IMR-90 (cell line): ENCODE measurements around the gene LTC4S. TPM values are rescaled to one million over a fixed set of nuclear protein-coding genes. Genes with fewer than 3 reads are reported as not detected.

Experiments
- ATAC-seq: fragments of 200-7000 bp; cut with Tn5 transposase; 2 replicates; pipeline ENCODE4 v1.9.1; 2020; ENCODE audit warnings: low read depth, mild to moderate bottlenecking, moderate library complexity
- BruUV-seq: library from RNA; stranded (reverse); fragments of 400-500 nt; replicated peaks from 2 replicates; lab custom pipeline; 2021; lab: Mats Ljungman, UMichigan
- CTCF ChIA-PET: fragments of 300-600 bp; formaldehyde crosslinking; extraction: SDS; loops from one replicate; lab custom pipeline; 2021; ENCODE audit warnings: antibody characterized with exemption; lab: Yijun Ruan, JAX
- POLR2A ChIA-PET: fragments of 300-600 bp; sonication (Branson Sonifier 250); formaldehyde crosslinking; loops from one replicate; lab custom pipeline; 2022; ENCODE audit warnings: antibody characterized with exemption; ENCODE audit not compliant: unreplicated experiment; lab: Charles Lee
- DNase-seq: peaks from one replicate; pipeline ENCODE4 v3.0.0; 2013
- H2AFZ ChIP-seq: replicated peaks from 2 replicates; pipeline ENCODE3; 2013; ENCODE audit warnings: low read length, mild to moderate bottlenecking; ENCODE audit not compliant: poor library complexity
- H2AK5ac ChIP-seq: 2 replicates; pipeline ENCODE4 v1.6.1; 2013; ENCODE audit warnings: low read depth, low read length, inconsistent platforms
- H2AK9ac ChIP-seq: replicated peaks from 2 replicates; pipeline ENCODE3; 2013; ENCODE audit warnings: mild to moderate bottlenecking, low read depth, low read length, moderate library complexity; ENCODE audit not compliant: poor library complexity
- H2BK120ac ChIP-seq: 2 replicates; pipeline ENCODE4 v1.6.1; 2013; ENCODE audit warnings: low read depth, low read length, inconsistent platforms
- H2BK15ac ChIP-seq: 3 replicates; pipeline ENCODE4 v1.6.1; 2013; ENCODE audit warnings: low read depth, low read length, inconsistent platforms
- H2BK20ac ChIP-seq: 2 replicates; pipeline ENCODE4 v1.6.1; 2013; ENCODE audit warnings: low read depth, mild to moderate bottlenecking, inconsistent platforms, low read length, moderate library complexity
- H2BK5ac ChIP-seq: 2 replicates; pipeline ENCODE4 v1.6.1; 2013; ENCODE audit warnings: mild to moderate bottlenecking, low read depth, low read length, inconsistent platforms; ENCODE audit not compliant: poor library complexity, severe bottlenecking
- H3K14ac ChIP-seq: replicated peaks from 2 replicates; pipeline ENCODE4 v1.6.1; 2013; ENCODE audit warnings: low read depth, low read length, inconsistent platforms
- H3K18ac ChIP-seq: 2 replicates; pipeline ENCODE4 v1.6.1; 2013; ENCODE audit warnings: low read depth, low read length, control low read depth
- H3K23ac ChIP-seq: 2 replicates; pipeline ENCODE4 v1.6.1; 2013; ENCODE audit warnings: low read depth, low read length, inconsistent platforms
- H3K27ac ChIP-seq: 2 replicates; pipeline ENCODE4 v1.5.1; 2013; ENCODE audit warnings: mild to moderate bottlenecking, control low read depth, low read length; ENCODE audit not compliant: insufficient read depth
- H3K27me3 ChIP-seq: 2 replicates; pipeline ENCODE4 v1.6.1; 2013; ENCODE audit warnings: low read length; ENCODE audit not compliant: control insufficient read depth, insufficient read depth
- H3K36me3 ChIP-seq: 2 replicates; pipeline ENCODE4 v1.6.1; 2013; ENCODE audit warnings: low read length, mixed read lengths; ENCODE audit not compliant: control insufficient read depth, insufficient read depth
- H3K4ac ChIP-seq: 2 replicates; pipeline ENCODE4 v1.6.1; 2013; ENCODE audit warnings: low read depth, low read length, inconsistent platforms
- H3K4me1 ChIP-seq: 2 replicates; pipeline ENCODE4 v1.6.1; 2013; ENCODE audit warnings: low read length, mixed read lengths; ENCODE audit not compliant: control insufficient read depth, insufficient read depth
- H3K4me2 ChIP-seq: 2 replicates; pipeline ENCODE4 v1.6.1; 2013; ENCODE audit warnings: low read depth, mild to moderate bottlenecking, control low read depth, low read length, moderate library complexity
- H3K4me3 ChIP-seq: 2 replicates; pipeline ENCODE4 v1.5.1; 2013; ENCODE audit warnings: low read depth, mild to moderate bottlenecking, control low read depth, low read length, moderate library complexity; ENCODE audit not compliant: insufficient read depth
- H3K56ac ChIP-seq: 2 replicates; pipeline ENCODE4 v1.6.1; 2013; ENCODE audit warnings: low read length, inconsistent platforms; ENCODE audit not compliant: insufficient read depth; ENCODE audit errors: extremely low read depth
- H3K79me1 ChIP-seq, 2 experiments: 2 replicates each; pipeline ENCODE4 v1.6.1; 2013; ENCODE audit warnings: low read length in 2 of 2, inconsistent platforms in 1 of 2, low read depth in 1 of 2
- H3K9ac ChIP-seq: 2 replicates; pipeline ENCODE4 v1.6.1; 2013; ENCODE audit warnings: low read depth, low read length, control low read depth
- H3K9me1 ChIP-seq: 2 replicates; pipeline ENCODE4 v1.6.1; 2013; ENCODE audit warnings: low read length, inconsistent platforms; ENCODE audit not compliant: insufficient read depth
- H3K9me3 ChIP-seq: 2 replicates; pipeline ENCODE4 v1.6.1; 2013; ENCODE audit warnings: low read length; ENCODE audit not compliant: control insufficient read depth, insufficient read depth
- H4K20me1 ChIP-seq: 2 replicates; pipeline ENCODE4 v1.6.1; 2013; ENCODE audit warnings: low read length, inconsistent platforms; ENCODE audit not compliant: insufficient read depth
- H4K5ac ChIP-seq: 2 replicates; pipeline ENCODE4 v1.6.1; 2013; ENCODE audit warnings: mild to moderate bottlenecking, low read depth, low read length, control low read depth
- H4K8ac ChIP-seq, 2 experiments: 2 replicates each; pipeline ENCODE4 v1.6.1; 2013; ENCODE audit warnings: low read depth in 2 of 2, low read length in 2 of 2, control low read depth in 1 of 2, inconsistent platforms in 1 of 2
- H4K91ac ChIP-seq: 2 replicates; pipeline ENCODE4 v1.6.1; 2013; ENCODE audit warnings: low read depth, low read length, inconsistent platforms; ENCODE audit not compliant: insufficient read depth
- CEBPB ChIP-seq: IDR thresholded peaks from 2 replicates; pipeline ENCODE4 v1.6.1; 2012; ENCODE audit warnings: low read depth, low read length, improper control_type of control experiment
- FOS ChIP-seq: fragments of 150-350 bp; IDR thresholded peaks from 2 replicates; pipeline ENCODE4 v1.6.1; 2016; ENCODE audit warnings: low read depth, low read length
- MAFK ChIP-seq: IDR thresholded peaks from 2 replicates; pipeline ENCODE4 v1.6.1; 2012; ENCODE audit warnings: low read depth, low read length, improper control_type of control experiment
- MAZ ChIP-seq: IDR thresholded peaks from 2 replicates; pipeline ENCODE4 v1.6.1; 2012; ENCODE audit warnings: low read depth, mild to moderate bottlenecking, low read length, improper control_type of control experiment, moderate library complexity, borderline replicate concordance
- MXI1 ChIP-seq: IDR thresholded peaks from 2 replicates; pipeline ENCODE4 v1.6.1; 2012; ENCODE audit warnings: low read depth, mild to moderate bottlenecking, low read length, moderate library complexity, borderline replicate concordance
- NFE2L2 ChIP-seq: fragments of 150-350 bp; IDR thresholded peaks from 2 replicates; pipeline ENCODE4 v1.6.1; 2016; ENCODE audit warnings: low read depth, mild to moderate bottlenecking, low read length
- RAD21 ChIP-seq: IDR thresholded peaks from 2 replicates; pipeline ENCODE4 v1.6.1; 2012; ENCODE audit warnings: low read length, improper control_type of control experiment
- RCOR1 ChIP-seq: IDR thresholded peaks from 2 replicates; pipeline ENCODE4 v1.6.1; 2012; ENCODE audit warnings: mild to moderate bottlenecking, low read length, improper control_type of control experiment; ENCODE audit not compliant: insufficient replicate concordance
- RFX5 ChIP-seq: IDR thresholded peaks from 2 replicates; pipeline ENCODE4 v1.8.0; 2012; ENCODE audit warnings: low read depth, mild to moderate bottlenecking, low read length, moderate library complexity
- SMC3 ChIP-seq: fragments of 150-350 bp; IDR thresholded peaks from 2 replicates; pipeline ENCODE4 v1.6.1; 2016; ENCODE audit warnings: low read depth, mild to moderate bottlenecking, antibody characterized with exemption, low read length, moderate library complexity
- WGBS, 2 experiments: methylation state at CpG; one replicate each; pipeline versions ENCODE4 v1.1.5 to v1.1.7; 2013; ENCODE audit warnings: missing lambda C conversion rate in 2 of 2; ENCODE audit not compliant: insufficient read length in 1 of 2; ENCODE audit errors: extremely low coverage in 2 of 2; 5-methylcytosine and 5-hydroxymethylcytosine counted together
- dilution Hi-C: fragments of 300-500 bp; cut with HindIII; formaldehyde crosslinking; loops from one replicate; pipeline ENCODE4 v1.14.3; 2018; ENCODE audit warnings: low sequenced_read_pairs; ENCODE audit not compliant: unreplicated experiment
- in situ Hi-C: fragments of 300-500 bp; cut with MboI; formaldehyde crosslinking; loops from 3 replicates; pipeline ENCODE4 v1.14.3; 2019; ENCODE audit warnings: low sequenced_read_pairs, inconsistent platforms, mixed read lengths
- intact Hi-C: fragments of 100-400 bp; cut with micrococcal nuclease; formaldehyde crosslinking; loops from 2 replicates; pipeline ENCODE4 v1.10.0; 2022
- polyA plus RNA-seq, 3 experiments: library from polyadenylated mRNA; depleted of rRNA; stranded (reverse); fragments of >200 nt; gene quantifications; 2 replicates each; pipeline ENCODE4 v1.2.3, GENCODE V29; 2012; ENCODE audit warnings: low replicate concordance in 1 of 3
- total RNA-seq: library from RNA; depleted of rRNA; stranded (reverse); fragments of >200 nt; gene quantifications from 2 replicates; pipeline ENCODE4 v1.2.3, GENCODE V29; 2012
- TF ChIP-seq, protein P1 (sequence below): fragments of 150-350 bp; IDR thresholded peaks from 2 replicates; pipeline ENCODE4 v1.6.1; 2016; ENCODE audit warnings: low read depth, mild to moderate bottlenecking, low read length, moderate library complexity, borderline replicate concordance
- TF ChIP-seq, protein P2 (sequence below): conservative IDR thresholded peaks from 2 replicates; pipeline ENCODE4 v1.5.1; 2012; ENCODE audit warnings: mild to moderate bottlenecking, low read depth, low read length, improper control_type of control experiment
- TF ChIP-seq, protein P3 (sequence below): fragments of 150-350 bp; IDR thresholded peaks from 2 replicates; pipeline ENCODE4 v1.6.1; 2017; ENCODE audit warnings: mild to moderate bottlenecking, antibody characterized with exemption, low read length, low read depth

Gene LTC4S
- total and polyA plus RNA-seq, 2 of the 4 experiments (the other 2 are of a cell fraction) = 0.72 TPM; not detected in 1

DNA sequence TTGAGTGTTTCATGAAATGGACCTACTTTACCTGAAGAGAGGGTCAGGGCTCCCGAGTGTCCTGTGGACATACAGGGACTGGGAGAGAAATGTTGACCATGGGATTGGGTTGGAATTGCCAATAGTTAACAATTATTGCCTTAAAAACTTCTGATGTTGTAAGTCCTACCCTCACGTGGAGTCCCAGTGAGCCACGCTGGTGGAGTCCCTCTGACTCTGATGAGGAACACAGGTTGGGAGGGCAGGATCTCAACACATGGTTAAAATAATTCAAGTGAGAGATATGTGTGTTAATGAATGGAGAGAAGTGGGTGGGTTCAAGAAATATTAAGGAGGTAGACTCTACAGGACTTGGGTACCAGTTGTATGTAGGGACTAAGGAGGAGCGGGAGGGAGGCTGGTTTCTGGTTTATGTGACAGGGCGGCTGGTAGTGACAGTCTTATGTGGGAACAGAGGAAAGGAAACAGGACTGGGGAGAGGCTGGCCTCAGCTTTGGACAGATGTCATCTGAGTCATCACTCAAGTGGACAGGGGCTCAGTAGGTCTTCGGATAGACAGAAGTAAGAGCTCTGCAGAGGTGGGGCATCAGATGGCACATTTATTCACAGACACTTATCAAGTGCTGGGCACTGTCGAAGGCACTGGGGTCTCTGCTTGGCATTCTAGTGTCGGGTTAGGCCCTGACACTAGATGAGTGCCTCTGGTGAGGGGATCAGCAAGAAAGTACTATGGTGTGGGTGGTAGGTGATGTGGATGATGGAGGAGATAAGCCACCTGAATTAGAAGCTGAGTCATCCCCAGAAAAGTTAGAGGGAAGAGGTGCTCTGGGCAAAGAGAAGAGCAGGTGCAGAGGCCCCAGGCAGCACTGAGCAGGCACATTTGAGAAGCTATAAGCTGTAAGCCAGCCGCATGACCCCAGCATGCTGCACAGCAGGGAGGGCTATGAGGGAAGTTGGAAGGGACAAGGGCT lies 33.9 kb upstream of the LTC4S start:
- 96% methylated on average over 5 of the region's 9 CpGs; no CpG with 5 or more reads in 1 of the 2 experiments for WGBS, 2 experiments
- intact Hi-C loops = no loop called here
- TF ChIP-seq RCOR1 (no peak), RAD21 (no peak), RFX5 (no peak), MXI1 (no peak), MAZ (no peak), MAFK (no peak), NFE2L2 (no peak), SMC3 (no peak), FOS (no peak), CEBPB (no peak)
- TF ChIP-seq, protein P1, sequence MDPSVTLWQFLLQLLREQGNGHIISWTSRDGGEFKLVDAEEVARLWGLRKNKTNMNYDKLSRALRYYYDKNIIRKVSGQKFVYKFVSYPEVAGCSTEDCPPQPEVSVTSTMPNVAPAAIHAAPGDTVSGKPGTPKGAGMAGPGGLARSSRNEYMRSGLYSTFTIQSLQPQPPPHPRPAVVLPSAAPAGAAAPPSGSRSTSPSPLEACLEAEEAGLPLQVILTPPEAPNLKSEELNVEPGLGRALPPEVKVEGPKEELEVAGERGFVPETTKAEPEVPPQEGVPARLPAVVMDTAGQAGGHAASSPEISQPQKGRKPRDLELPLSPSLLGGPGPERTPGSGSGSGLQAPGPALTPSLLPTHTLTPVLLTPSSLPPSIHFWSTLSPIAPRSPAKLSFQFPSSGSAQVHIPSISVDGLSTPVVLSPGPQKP = no peak
- TF ChIP-seq, protein P2, sequence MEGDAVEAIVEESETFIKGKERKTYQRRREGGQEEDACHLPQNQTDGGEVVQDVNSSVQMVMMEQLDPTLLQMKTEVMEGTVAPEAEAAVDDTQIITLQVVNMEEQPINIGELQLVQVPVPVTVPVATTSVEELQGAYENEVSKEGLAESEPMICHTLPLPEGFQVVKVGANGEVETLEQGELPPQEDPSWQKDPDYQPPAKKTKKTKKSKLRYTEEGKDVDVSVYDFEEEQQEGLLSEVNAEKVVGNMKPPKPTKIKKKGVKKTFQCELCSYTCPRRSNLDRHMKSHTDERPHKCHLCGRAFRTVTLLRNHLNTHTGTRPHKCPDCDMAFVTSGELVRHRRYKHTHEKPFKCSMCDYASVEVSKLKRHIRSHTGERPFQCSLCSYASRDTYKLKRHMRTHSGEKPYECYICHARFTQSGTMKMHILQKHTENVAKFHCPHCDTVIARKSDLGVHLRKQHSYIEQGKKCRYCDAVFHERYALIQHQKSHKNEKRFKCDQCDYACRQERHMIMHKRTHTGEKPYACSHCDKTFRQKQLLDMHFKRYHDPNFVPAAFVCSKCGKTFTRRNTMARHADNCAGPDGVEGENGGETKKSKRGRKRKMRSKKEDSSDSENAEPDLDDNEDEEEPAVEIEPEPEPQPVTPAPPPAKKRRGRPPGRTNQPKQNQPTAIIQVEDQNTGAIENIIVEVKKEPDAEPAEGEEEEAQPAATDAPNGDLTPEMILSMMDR = no peak
- TF ChIP-seq, protein P3, sequence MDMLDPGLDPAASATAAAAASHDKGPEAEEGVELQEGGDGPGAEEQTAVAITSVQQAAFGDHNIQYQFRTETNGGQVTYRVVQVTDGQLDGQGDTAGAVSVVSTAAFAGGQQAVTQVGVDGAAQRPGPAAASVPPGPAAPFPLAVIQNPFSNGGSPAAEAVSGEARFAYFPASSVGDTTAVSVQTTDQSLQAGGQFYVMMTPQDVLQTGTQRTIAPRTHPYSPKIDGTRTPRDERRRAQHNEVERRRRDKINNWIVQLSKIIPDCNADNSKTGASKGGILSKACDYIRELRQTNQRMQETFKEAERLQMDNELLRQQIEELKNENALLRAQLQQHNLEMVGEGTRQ = no peak

More for the DNA sequence above, 33.9 kb upstream of the LTC4S start:
- 0 out of 2 replicates have a peak, but pooled peaks cover 1% of the 10 kb centered on the region for H3K36me3 ChIP-seq
- H2BK5ac ChIP-seq = no peak overlapping the region
- no peak overlapping the region for H2BK120ac ChIP-seq
- H3K18ac ChIP-seq = no peak overlapping the region
- dilution Hi-C loops = no loop called here
- H2AK9ac ChIP-seq = no peak overlapping the region
- ChIA-PET CTCF (interaction anchor here (0.5 kb wide), 1 partner anchor 133 kb away, joined by 4 read pairs; no protein-coding TSS in a partner anchor), POLR2A (no interaction called here)
- no peak overlapping the region; the same call in 1 of the 2 replicates for H3K14ac ChIP-seq
- no peak overlapping the region for H3K4me2 ChIP-seq
- H3K9me1 ChIP-seq = peaks cover 32% of the 10 kb centered on the region
- no peak overlapping the region for H4K5ac ChIP-seq
- no peaks in the 10 kb centered on the region for H3K9me3 ChIP-seq
- H3K27me3 ChIP-seq = no peaks in the 10 kb centered on the region
- no peak overlapping the region for H4K91ac ChIP-seq
- H3K23ac ChIP-seq = 0 out of 2 replicates have a peak overlapping the region, but pooled peaks have one; percentile 18
- ATAC-seq = no peak
- H3K4me3 ChIP-seq = no peak overlapping the region
- H2BK20ac ChIP-seq = no peak overlapping the region
- in situ Hi-C loops = no loop called here
- DNase-seq = no peak
- H2BK15ac ChIP-seq = no peak overlapping the region
- peaks cover 24% of the 10 kb centered on the region for H3K4me1 ChIP-seq
- no peak overlapping the region for H2AFZ ChIP-seq
- peaks cover 75% of the 10 kb centered on the region for H4K20me1 ChIP-seq
- BruUV-seq = no TSS peak
- peaks cover 28 to 72% of the 10 kb centered on the region in 2 experiments; a peak in 3 of 4 replicates for H3K79me1 ChIP-seq
- H3K9ac ChIP-seq = no peak overlapping the region
- H3K4ac ChIP-seq = no peak overlapping the region
- H4K8ac ChIP-seq = no peak overlapping the region
- H3K27ac ChIP-seq = no peak overlapping the region
- no peak overlapping the region for H3K56ac ChIP-seq
- no peak overlapping the region for H2AK5ac ChIP-seq
